GM21360 (cell line): ENCODE results near the gene EYS.
"Not testable (repeated sequence)": the region's sequence is repeated elsewhere in the genome, so short reads cannot be mapped to it uniquely, and the experiment has no call there.

Experiments
- ATAC-seq: cut with Tn5 transposase; IDR thresholded peaks from one replicate; pipeline ENCODE4 v1.9.1; 2021; ENCODE audit warnings: mild to moderate bottlenecking, moderate library complexity; ENCODE audit not compliant: unreplicated experiment

Gene EYS

GRCh38 chr6:65112435-65112834 lies 594.6 kb downstream of the EYS start:
- no peak for ATAC-seq

DNA sequence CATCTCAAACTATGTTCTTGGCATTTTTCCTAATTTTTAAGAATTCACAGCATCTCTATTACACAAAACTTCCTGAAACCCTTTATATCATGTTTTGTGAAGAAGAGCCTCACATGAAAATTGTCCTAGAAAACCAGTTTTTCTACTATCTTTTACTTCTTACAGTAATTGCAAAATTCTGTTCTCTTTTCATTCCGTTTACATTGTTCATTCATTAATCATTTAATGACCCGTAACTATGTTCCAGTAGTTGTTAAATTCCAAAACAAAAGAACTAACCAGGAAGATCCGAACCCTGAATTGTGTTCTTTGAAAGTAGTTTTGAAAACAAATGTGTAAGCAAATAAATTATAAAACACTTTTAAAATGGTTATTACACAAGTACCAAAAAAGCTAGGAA lies 597.0 kb downstream of the EYS start:
- ATAC-seq: no peak

DNA sequence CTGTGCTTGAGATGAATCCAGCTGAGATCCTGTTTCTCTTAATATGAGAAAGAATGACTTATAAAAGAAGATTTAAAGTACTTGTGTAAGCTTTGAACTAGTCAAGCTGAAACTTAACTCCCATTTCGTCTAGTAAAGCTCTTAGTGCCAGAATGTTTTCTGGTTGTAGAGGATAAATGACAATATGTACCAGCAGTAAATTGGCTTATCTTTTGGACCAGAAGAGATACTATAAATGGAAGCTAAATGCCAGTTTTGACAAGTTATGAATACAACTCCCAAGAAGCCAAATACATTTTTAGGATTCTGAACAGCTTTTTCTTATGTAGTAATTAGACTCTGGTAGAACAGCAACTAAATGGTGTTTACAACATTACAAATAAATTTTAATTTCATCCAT lies 608.7 kb downstream of the EYS start:
- ATAC-seq: no peak

DNA sequence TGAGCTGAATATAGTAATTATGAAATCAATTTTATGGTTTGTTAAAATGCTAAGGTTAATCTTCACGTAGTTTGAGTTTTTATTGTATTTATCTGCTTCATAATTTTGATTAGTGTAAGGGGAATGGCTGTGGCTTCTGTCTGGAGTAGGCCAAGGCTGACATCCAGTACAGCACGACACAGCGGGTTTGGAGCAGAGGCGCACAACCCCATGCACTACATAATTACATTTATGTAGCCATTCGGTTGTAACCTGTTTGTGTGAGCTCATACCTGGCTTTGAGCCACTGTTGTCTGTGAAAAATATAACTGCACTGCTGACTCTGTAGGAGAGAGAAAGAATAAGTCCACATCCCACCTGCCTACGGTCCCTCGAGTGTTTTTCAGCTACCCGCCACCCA lies 615.5 kb downstream of the EYS start:
- ATAC-seq: no peak

GRCh38 chr6:65088575-65088974 lies 618.5 kb downstream of the EYS start:
- ATAC-seq: no peak

DNA sequence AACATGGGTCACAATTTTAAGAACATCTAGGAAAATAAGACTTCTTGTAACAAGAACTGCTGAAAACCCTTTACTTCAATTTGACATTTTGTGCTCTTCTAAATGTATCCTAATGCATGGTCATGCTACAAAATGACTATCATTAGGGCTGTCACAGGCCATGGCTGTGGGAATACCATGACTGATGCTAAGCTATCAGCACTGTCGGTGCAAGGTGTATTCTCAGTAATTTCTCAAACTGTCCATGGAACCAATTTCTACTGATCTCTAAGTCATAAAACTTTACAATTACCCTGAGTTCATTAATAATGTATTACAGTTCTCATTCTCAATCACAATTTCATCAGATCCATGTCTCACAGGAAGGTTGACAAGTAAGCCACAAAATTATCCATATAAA lies 625.3 kb downstream of the EYS start:
- ATAC-seq: no peak

DNA sequence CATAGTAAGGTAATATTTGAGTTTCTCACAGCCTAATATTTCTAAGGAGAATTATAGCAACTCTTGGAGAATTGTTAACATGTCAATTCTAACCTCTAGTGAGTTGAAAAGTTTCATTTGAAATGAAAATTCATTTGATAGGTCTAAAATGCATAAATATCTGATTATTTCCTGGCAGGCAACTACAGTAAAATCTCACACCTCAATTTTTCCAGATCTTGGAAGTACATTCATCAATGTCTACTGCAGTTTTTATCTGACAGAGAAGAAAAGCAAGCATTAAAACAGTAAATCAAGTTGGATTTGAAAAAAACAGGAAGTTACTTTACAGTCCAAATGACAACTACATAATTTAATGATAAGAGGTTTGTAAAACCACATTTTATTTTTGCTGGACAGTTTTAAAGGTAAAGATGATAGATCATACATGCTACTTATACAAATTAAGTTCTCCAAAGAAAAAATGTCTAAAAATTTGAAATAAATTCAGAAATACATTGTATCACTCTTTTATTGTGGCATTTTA lies 631.3 kb downstream of the EYS start:
- no peak for ATAC-seq

DNA sequence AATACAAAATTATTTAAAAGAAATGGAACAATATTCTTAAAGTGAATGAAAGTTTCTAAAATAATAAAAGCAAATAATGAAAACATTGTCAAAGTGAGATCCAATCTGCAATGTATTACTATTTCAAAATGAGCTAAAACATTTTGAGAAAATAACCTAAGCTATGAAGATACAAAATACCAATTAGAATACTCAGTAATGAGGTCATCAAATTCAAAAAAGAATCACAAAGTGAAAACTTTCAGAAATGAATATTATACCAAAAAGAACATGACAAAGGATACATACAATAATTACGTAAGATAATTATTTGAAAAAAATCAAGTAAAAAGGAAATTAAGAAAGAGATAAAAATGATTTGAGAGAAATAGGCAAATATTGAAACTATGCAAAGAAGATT lies 634.5 kb downstream of the EYS start:
- ATAC-seq: no peak

DNA sequence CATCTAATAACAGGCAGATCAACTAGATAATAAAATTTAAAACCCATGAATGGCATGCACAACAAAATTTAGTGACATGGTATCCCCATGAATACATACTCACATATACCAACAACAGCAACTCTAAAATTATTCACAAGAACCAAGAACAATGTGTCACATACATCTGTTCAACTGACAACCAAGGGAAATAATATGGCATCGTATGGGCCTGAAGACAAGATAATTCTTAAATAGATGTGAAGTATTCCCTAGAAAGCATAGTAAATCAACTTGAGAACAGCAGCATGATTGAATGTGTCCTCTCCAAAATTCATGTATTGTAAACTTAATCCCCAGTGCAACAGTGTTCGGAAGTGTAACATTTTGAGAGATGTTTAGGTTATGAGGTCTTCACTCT lies 635.5 kb downstream of the EYS start:
- no peak for ATAC-seq

DNA sequence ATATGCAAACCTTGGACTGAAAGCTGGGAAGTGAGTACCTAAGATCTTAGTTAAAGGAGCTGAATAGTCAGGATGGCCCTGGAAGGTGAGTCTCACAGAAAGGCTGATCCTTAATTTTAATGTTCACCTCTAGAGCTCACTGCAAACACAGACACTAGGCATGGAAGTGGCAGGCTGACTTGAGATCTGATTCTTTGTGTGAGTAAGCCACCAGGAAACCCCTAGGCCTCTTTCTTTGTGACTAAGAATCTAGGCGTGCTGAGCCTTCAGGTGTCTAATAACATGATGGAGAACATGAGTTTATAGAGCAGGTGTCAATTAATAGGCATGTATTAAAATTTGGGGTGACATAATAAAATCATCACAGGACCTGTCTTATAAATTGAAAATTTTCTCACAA lies 642.2 kb downstream of the EYS start:
- ATAC-seq: no peak

DNA sequence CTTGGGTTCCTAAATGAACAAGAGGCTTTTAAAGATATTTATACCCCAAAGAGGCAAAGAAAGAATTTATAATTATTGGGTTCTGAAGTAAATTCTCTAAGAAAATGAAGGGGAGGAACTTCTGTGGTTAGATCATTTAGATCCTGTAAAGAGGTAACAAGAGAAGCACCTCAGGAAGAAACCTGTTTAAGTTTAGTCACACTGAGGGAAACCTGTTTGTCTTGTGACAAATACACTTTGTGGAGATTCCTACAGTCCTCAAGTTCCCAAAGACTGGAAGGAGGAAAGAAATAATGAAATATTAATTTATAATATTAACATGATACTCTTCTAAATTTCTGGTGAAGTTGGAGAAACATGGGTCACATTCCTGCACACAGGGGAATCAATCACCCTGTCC lies 647.5 kb downstream of the EYS start:
- ATAC-seq: no peak

- ATAC-seq: no peak
Measured at GRCh38 chr6:65055545-65055944, 651.5 kb downstream of the EYS start.

DNA sequence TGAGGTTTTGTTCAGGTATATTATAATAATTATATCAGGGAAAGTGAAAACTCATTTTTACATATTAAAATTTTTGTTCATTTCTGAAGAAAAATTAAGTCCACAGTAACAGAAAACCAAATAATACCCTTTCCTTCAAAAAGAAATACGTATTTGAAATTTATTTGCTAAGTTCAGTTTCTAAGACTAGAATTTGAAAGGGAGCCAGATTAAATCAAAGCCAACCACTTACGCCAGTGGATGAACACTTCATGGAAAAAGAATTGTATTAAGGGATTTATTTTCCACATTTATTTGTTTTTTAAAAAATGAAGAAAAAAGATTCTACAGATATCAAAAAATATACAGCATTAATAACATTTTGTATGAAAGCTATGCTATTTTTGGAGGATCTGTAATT lies 654.4 kb downstream of the EYS start:
- no peak for ATAC-seq

GRCh38 chr6:65045801-65046200 lies 661.2 kb downstream of the EYS start:
- no peak for ATAC-seq

DNA sequence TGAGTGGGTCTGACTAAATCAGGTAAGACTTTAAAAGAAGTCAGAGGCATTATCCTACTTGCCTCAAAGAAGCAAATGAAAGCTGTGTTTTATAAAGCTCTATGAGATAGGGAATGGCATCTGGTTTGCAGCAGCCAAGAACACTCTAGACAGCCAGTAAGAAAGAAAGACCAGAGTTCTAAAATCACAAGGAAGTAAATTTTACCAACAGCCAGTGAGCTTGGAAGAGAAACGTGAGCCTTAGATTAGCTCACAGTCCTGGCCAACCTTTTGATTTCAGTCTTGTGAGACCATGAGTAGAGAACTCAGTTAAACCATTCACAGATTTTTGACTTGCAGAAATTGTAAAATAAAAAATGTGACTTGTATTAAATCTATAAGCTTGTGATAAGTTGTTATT lies 693.0 kb downstream of the EYS start:
- no peak for ATAC-seq

DNA sequence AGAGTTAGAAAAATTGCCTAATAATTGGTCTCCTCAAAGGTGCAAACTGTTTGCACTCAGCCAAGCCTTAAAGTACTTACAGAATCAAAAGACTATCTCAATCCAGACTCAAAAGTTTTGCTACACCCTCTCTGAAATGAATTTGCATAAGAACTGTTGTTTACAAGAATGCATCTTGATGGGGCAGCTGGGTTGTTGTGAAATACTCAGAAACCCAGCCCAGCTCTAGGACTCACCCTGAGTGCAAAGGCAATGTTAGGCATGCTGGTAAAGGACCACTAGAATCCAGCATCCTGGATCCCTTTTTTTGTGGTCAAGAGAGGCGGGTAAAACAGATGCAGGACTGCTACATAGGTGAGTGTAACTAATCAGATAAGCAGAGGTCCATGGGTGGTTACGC lies 700.2 kb downstream of the EYS start:
- no peak for ATAC-seq

- no peak for ATAC-seq
Measured at GRCh38 chr6:65004283-65004682, 702.7 kb downstream of the EYS start.

DNA sequence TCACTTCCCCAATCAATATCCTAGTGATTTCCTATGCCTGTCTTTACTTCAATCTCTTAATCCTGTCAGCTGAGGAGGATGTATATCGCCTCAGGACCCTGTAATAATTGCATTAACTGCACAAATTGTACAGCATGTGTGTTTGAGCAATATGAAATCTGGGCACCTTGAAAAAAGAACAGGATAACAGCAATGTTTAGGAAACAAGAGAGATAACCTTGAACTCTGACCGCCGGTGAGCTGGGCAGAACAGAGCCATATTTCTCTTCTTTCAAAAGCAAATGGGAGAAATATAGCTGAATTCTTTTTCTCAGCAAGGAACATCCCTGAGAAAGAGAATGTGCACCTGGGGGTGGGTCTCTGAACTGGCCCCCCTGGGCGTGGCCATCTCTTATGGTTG lies 704.1 kb downstream of the EYS start:
- not testable (repeated sequence) for ATAC-seq

- no peak for ATAC-seq
Measured at GRCh38 chr6:65000815-65001214, 706.2 kb downstream of the EYS start.

- ATAC-seq: no peak
Measured at GRCh38 chr6:64998204-64998603, 708.8 kb downstream of the EYS start.

DNA sequence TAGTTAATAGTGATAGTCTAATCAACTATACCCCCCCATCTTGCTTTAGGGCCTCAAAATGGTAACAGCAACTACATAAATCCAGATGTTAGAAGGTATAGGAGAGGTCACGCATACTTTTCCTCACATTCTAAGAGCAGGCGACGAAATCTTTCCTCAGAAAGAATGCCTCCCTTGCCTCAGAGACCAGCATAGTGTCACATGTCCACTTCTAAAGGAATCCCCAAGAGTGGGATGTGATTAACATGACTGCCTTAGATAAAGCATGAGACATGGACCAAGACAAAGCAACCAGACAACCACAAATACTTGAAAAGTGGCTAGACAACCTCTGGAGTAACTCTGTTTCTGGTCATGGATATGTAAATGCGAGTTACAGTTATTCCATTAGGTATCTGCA lies 710.7 kb downstream of the EYS start:
- no peak for ATAC-seq

DNA sequence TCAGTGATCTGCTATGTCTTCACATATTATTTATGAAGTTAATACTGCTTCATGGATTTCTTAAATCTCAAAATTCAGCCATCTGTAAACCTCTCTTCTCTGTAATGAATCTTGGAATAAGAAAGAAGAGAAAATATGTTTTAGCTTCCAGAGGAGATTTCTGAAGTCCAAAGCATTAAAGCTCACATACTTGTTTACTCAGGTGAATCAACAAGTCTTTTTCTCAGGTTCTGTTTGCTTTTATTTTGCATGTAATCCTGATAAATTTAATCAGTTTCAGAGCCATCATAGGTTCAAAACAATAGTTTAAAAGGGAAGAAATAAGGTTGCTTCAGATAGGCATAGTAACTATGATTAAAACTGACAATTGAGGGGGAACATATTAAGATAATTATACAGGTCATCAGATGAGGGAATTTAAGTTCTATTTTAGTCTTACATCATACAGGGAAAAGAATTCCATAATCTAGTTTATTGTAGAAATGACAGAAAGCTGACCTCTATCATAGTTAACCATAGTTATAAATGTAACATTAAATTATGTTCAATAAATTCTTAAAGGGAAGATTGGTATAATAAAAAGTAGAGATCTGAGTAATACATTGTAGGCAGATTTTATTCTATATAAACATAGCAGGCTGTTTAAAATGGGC lies 716.2 kb downstream of the EYS start:
- no peak for ATAC-seq

- no peak for ATAC-seq
Measured at GRCh38 chr6:64988148-64988547, 718.9 kb downstream of the EYS start.
